KMS-11 (cell line): ENCODE measurements around the gene KIF3B.

Experiments used
- H2AFZ ChIP-seq: fragments of 200-600 bp; sonication (generic); 2 replicates; pipeline ENCODE4 v1.6.1; 2016; ENCODE audit warnings: antibody characterized with exemption, mixed run types, low read depth
- H3K27ac ChIP-seq: fragments of 200-600 bp; sonication (generic); 2 replicates; pipeline ENCODE4 v1.6.1; 2016; ENCODE audit warnings: mild to moderate bottlenecking, mixed run types
- H3K27me3 ChIP-seq: fragments of 200-600 bp; sonication (generic); 2 replicates; pipeline ENCODE4 v1.6.1; 2017; ENCODE audit warnings: mild to moderate bottlenecking, low read depth, mixed run types, moderate library complexity; ENCODE audit not compliant: insufficient read depth
- H3K36me3 ChIP-seq: fragments of 200-600 bp; sonication (generic); 2 replicates; pipeline ENCODE4 v1.6.1; 2017; ENCODE audit warnings: mild to moderate bottlenecking, mixed run types; ENCODE audit not compliant: insufficient read depth
- H3K4me1 ChIP-seq: fragments of 200-600 bp; sonication (generic); 2 replicates; pipeline ENCODE4 v1.6.1; 2016; ENCODE audit warnings: mild to moderate bottlenecking, low read depth, mixed run types; ENCODE audit not compliant: poor library complexity, severe bottlenecking
- H3K4me2 ChIP-seq: fragments of 200-600 bp; sonication (generic); 2 replicates; pipeline ENCODE4 v1.7.0; 2016; ENCODE audit warnings: mild to moderate bottlenecking, mixed run types
- H3K4me3 ChIP-seq: fragments of 200-600 bp; sonication (generic); IDR thresholded peaks from 2 replicates; pipeline ENCODE4 v1.6.1; 2017; ENCODE audit warnings: low read depth, low read length, mixed read lengths; ENCODE audit not compliant: insufficient read depth
- H3K79me2 ChIP-seq: fragments of 200-600 bp; sonication (generic); 2 replicates; pipeline ENCODE4 v1.6.1; 2016; ENCODE audit warnings: low read depth, mixed run types; ENCODE audit not compliant: insufficient read depth
- H3K9ac ChIP-seq: fragments of 200-600 bp; sonication (generic); 2 replicates; pipeline ENCODE4 v1.6.1; 2016; ENCODE audit warnings: mild to moderate bottlenecking, mixed run types
- H4K20me1 ChIP-seq: fragments of 200-600 bp; sonication (generic); 2 replicates; pipeline ENCODE4 v1.6.1; 2016; ENCODE audit warnings: mild to moderate bottlenecking, mixed run types; ENCODE audit not compliant: insufficient read depth
- CTCF ChIP-seq: fragments of 200-600 bp; sonication (generic); conservative IDR thresholded peaks from 2 replicates; pipeline ENCODE4 v1.6.1; 2017; ENCODE audit warnings: low read depth, mild to moderate bottlenecking, antibody characterized with exemption, low read length, moderate library complexity, mixed read lengths

KIF3B gene

GRCh38 chr20:32277361-32278198 is at the start of gene KIF3B:
KIF3B (plus strand) TSS chr20:32277651; CDS start chr20:32309778, 32,127 bp downstream.
- H3K9ac ChIP-seq, result peak within 1 kb of the TSS; percentile 62
- peak within 1 kb of the TSS; percentile 55 for H3K4me3 ChIP-seq
- H3K4me2 ChIP-seq, result peak within 1 kb of the TSS; percentile 70
- no peaks in the 10 kb centered on the region for H3K27me3 ChIP-seq
- peak within 1 kb of the TSS; percentile 97 for H2AFZ ChIP-seq
- peaks cover 12% of the 10 kb centered on the region for H3K4me1 ChIP-seq
- no peaks in the 10 kb centered on the region for H3K36me3 ChIP-seq
- H3K27ac ChIP-seq, result no peak within 1 kb of the TSS
- peaks cover 12% of the 10 kb centered on the region; the same call in 1 of the 2 replicates for H3K79me2 ChIP-seq
- no peak for TF ChIP-seq CTCF
- no peaks in the 10 kb centered on the region for H4K20me1 ChIP-seq

- no peaks in the 10 kb centered on the region for H3K27me3 ChIP-seq
- no peak overlapping the region for H3K9ac ChIP-seq
- no peaks in the 10 kb centered on the region for H3K79me2 ChIP-seq
- H2AFZ ChIP-seq, result no peak overlapping the region
- H3K4me3 ChIP-seq, result no peak overlapping the region
- H3K27ac ChIP-seq, result no peak overlapping the region
- TF ChIP-seq CTCF, result no peak
- peaks cover 17% of the 10 kb centered on the region for H3K4me1 ChIP-seq
- no peak overlapping the region for H3K4me2 ChIP-seq
- H4K20me1 ChIP-seq, result no peaks in the 10 kb centered on the region
- H3K36me3 ChIP-seq, result no peaks in the 10 kb centered on the region; the same call in 1 of the 2 replicates
Measured at GRCh38 chr20:32227744-32228688, 49.4 kb upstream of the KIF3B start.

DNA sequence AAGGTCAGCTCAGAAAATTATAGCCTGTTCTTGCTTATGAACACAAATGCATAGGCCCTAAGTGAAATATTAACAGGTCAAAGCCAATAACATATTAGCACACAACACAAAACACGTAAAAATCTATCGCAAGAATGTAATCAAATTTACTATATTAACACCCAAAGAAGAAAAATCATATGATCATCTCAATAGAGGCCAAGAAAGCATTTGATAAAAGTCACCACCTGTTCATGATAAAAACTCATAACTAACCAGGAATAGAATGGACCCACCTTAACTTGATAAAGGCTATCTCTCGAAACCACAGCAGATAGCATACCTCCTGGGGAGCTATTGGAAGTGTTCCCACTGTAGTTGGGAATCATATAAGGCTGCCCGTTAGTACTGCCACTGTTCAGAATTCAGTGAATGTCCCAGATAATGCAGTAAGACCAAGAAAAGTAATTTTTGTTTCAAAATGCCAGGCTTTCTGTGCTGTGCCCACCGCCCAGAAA is 48.2 kb upstream of the KIF3B start:
- no peaks in the 10 kb centered on the region for H3K27me3 ChIP-seq
- H4K20me1 ChIP-seq, result no peaks in the 10 kb centered on the region
- H3K36me3 ChIP-seq, result no peaks in the 10 kb centered on the region; the same call in 1 of the 2 replicates
- no peak overlapping the region for H3K4me3 ChIP-seq
- TF ChIP-seq CTCF, result no peak
- H2AFZ ChIP-seq, result no peak overlapping the region
- H3K4me2 ChIP-seq, result no peak overlapping the region
- no peak overlapping the region for H3K9ac ChIP-seq
- H3K27ac ChIP-seq, result no peak overlapping the region
- H3K79me2 ChIP-seq, result no peaks in the 10 kb centered on the region
- peaks cover 17% of the 10 kb centered on the region for H3K4me1 ChIP-seq

GRCh38 chr20:32230707-32231106 is 46.7 kb upstream of the KIF3B start:
- TF ChIP-seq CTCF, result no peak
- Histone ChIP-seq H3K4me1 (peaks cover 21% of the 10 kb centered on the region), H3K4me2 (no peak overlapping the region), H3K4me3 (no peak overlapping the region), H3K27ac (no peak overlapping the region), H3K79me2 (no peaks in the 10 kb centered on the region), H3K9ac (no peak overlapping the region), H3K36me3 (no peaks in the 10 kb centered on the region; the same call in 1 of the 2 replicates), H3K27me3 (no peaks in the 10 kb centered on the region), H2AFZ (no peak overlapping the region), H4K20me1 (no peaks in the 10 kb centered on the region)
